ENCODE results near the gene COMMD2.

The COMMD2 gene

GRCh38 chr3:149715247-149715646, 37.0 kb downstream of the COMMD2 start:
- no peak for TF ChIP-seq CTCF (IDR thresholded peaks at IDR 0.05; ENCODE audit: low read depth, low read length)
- Histone ChIP-seq H3K9me3 (ENCODE audit: severe bottlenecking) (no peaks in the 10 kb centered on the region), H3K27ac (no peak overlapping the region), H3K36me3 (no peaks in the 10 kb centered on the region), H3K27me3 (ENCODE audit: insufficient read depth, low read depth, severe bottlenecking) (no peaks in the 10 kb centered on the region), H3K4me3 (ENCODE audit: low read depth, low read length) (no peak overlapping the region)
- no peak for DNase-seq

GRCh38 chr3:149713730-149714654, 38.3 kb downstream of the COMMD2 start:
- H3K36me3 ChIP-seq = no peaks in the 10 kb centered on the region
- H3K9me3 ChIP-seq (ENCODE audit: severe bottlenecking) = no peaks in the 10 kb centered on the region
- no peaks in the 10 kb centered on the region for H3K27me3 ChIP-seq (ENCODE audit: insufficient read depth, low read depth, severe bottlenecking)
- no peak for DNase-seq
- H3K4me3 ChIP-seq (ENCODE audit: low read depth, low read length) = no peak overlapping the region
- no peak overlapping the region for H3K27ac ChIP-seq
- no peak for TF ChIP-seq CTCF (IDR thresholded peaks at IDR 0.05; ENCODE audit: low read depth, low read length)

GRCh38 chr3:149706905-149707304, 45.4 kb downstream of the COMMD2 start:
- Histone ChIP-seq H3K4me3 (ENCODE audit: low read depth, low read length) (no peak overlapping the region), H3K9me3 (ENCODE audit: severe bottlenecking) (no peaks in the 10 kb centered on the region), H3K27me3 (ENCODE audit: insufficient read depth, low read depth, severe bottlenecking) (no peaks in the 10 kb centered on the region), H3K27ac (no peak overlapping the region), H3K36me3 (no peaks in the 10 kb centered on the region)
- TF ChIP-seq CTCF (IDR thresholded peaks at IDR 0.05; ENCODE audit: low read depth, low read length) = no peak
- no peak for DNase-seq

- no peaks in the 10 kb centered on the region for H3K9me3 ChIP-seq (ENCODE audit: severe bottlenecking)
- no peak overlapping the region for H3K4me3 ChIP-seq (ENCODE audit: low read depth, low read length)
- no peaks in the 10 kb centered on the region for H3K36me3 ChIP-seq
- TF ChIP-seq CTCF (IDR thresholded peaks at IDR 0.05; ENCODE audit: low read depth, low read length) = no peak
- H3K27ac ChIP-seq = no peak overlapping the region
- no peak for DNase-seq
- H3K27me3 ChIP-seq (ENCODE audit: insufficient read depth, low read depth, severe bottlenecking) = no peaks in the 10 kb centered on the region
These were observed 46.9 kb downstream of the COMMD2 start for GRCh38 chr3:149705416-149705815.

GRCh38 chr3:149703466-149703865, 48.8 kb downstream of the COMMD2 start:
- no peaks in the 10 kb centered on the region for H3K9me3 ChIP-seq (ENCODE audit: severe bottlenecking)
- no peaks in the 10 kb centered on the region for H3K27me3 ChIP-seq (ENCODE audit: insufficient read depth, low read depth, severe bottlenecking)
- TF ChIP-seq CTCF (IDR thresholded peaks at IDR 0.05; ENCODE audit: low read depth, low read length) = no peak
- H3K4me3 ChIP-seq (ENCODE audit: low read depth, low read length) = no peak overlapping the region
- DNase-seq = no peak
- no peak overlapping the region for H3K27ac ChIP-seq
- H3K36me3 ChIP-seq = no peaks in the 10 kb centered on the region
